Retina (tissue), 1 donor: ENCODE data around the gene PFAS.

Source experiments
- DNase-seq: peaks from one replicate; pipeline ENCODE4 v3.0.0-alpha.2; 2016

Gene PFAS

DNA sequence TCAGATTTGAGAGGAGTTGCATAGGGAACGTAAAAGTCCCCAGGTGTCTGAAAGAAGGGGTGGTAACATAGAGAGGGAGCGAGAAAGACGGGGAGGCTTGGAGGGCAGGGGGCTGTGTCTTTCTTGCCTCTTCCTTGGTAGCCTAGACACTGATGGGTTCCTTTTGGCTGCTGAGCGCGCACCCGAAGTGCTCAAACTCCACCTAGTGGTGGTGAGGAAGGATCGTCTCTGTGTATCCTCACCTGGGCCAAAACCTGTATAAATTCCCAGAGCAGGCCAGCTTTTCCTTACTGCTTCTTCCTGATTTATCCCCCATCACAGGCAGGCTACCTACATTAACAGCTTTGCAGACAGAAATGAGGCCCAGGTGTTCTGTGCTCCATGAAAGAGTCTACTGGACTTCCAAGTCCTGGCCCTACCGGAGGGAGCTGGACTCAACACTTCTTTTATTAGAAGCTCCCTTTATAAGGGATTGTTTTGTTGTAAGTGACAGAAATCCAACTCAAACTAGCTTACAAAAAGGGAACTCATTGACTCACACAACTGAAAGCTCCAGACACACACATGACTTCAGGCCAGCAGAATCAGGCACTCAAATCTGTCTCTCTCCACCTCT, 51.6 kb downstream of the PFAS start:
- peak; percentile 75 for DNase-seq

DNA sequence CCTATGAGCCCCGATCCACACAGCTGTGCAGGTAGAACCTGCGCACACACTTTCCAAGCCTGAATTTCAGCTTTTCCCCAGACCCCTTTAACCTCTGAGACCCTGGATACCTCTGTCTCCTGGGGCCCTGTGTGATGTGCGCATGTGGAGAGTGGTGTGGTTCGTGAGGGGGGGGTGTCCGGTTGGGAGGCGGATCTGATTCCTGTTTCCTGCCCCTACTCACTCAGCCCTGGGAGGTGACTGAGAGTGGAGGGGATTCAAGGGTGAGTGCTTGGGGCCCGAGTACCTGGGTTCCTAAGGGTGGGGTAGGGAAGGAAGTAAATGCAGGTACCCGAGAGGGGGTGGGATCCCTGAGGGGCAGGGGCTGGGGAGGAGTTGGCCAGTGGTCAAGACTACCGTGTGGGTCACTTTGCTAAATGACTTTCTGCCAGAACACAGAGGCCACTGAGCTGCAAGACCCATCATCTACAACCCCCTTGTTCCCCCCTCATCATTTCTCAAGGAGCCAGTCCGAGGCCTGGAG, 61.6 kb downstream of the PFAS start:
- DNase-seq, result no peak

DNA sequence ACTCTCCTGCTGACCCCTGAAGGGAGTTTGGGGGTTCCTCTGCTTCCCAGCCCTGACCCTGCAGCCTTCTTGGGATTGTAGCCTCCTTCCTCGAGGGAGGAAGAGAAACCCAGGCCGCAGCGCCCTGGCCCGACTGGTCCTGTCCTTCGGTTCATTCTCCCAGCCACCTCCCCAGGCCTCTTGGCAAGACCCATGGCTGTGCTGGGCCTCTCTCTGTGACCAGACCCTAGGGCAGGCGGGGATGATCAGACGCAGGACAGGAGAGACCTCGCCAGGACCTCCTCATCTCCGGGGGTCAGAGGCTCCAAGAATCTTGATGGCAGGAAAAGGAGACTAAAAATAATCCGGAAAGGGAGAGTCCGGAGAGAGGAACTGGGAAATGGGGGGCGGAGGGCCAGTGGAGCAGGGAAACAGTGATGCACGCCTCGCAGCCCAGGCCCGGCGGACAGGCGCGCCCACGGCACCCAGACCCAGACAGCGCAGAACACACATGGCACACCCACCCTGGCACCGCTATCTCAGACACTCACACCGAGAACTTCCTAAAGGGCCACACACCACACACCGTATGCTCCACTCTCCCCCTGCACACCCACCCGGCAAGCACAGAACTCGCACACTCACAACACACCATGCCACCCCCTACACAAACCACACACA, 62.2 kb downstream of the PFAS start:
- no peak for DNase-seq

DNA sequence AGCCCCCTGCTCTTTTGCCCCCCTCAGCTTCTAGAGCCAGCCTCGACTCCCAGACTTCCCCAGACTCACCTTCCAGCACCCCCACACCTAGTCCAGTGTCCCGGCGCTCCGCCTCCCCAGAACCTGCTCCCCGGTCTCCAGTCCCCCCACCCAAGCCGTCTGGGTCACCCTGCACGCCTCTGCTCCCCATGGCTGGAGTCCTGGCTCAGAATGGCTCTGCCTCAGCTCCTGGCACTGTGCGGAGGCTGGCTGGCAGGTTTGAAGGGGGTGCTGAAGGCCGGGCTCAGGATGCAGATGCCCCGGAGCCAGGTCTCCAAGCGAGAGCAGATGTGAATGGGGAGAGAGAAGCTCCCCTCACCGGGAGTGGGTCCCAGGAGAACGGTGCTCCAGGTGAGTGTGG, 63.2 kb downstream of the PFAS start:
- no peak for DNase-seq

DNA sequence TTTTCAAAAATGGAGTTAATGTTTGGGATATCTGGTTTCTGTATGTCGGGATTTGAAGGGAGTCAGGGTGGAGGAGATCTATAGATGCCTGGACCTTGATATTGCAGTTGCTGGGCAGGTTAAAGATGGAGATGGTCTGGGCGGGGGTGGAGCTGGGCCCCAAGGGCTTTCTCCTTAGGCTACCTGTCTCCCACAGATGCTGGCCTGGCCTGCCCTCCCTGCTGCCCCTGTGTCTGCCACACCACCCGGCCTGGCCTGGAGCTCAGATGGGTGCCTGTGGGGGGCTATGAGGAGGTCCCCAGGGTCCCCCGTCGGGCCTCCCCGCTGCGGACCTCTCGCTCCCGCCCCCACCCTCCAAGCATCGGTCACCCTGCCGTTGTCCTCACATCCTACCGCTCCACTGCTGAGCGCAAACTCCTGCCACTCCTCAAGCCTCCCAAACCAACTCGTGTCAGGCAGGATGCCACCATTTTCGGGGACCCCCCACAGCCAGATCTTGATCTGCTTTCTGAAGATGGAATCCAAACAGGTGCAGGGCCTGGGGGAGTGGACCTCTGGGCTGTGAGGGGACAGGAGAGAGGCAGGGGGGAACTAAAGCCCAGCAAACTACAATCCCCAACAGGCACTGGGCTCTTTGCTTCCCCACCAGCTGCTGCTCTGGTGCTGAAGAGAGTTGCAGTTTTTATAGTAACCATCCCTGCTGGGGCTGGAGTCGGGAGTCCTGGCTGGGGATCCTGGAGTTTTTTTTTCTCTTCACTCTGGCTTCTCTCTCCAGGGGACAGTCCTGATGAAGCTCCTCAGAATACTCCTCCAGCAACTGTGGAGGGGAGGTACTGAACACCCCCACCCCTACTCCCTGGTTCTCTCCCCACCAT, 63.9 kb downstream of the PFAS start:
- DNase-seq, result no peak

DNA sequence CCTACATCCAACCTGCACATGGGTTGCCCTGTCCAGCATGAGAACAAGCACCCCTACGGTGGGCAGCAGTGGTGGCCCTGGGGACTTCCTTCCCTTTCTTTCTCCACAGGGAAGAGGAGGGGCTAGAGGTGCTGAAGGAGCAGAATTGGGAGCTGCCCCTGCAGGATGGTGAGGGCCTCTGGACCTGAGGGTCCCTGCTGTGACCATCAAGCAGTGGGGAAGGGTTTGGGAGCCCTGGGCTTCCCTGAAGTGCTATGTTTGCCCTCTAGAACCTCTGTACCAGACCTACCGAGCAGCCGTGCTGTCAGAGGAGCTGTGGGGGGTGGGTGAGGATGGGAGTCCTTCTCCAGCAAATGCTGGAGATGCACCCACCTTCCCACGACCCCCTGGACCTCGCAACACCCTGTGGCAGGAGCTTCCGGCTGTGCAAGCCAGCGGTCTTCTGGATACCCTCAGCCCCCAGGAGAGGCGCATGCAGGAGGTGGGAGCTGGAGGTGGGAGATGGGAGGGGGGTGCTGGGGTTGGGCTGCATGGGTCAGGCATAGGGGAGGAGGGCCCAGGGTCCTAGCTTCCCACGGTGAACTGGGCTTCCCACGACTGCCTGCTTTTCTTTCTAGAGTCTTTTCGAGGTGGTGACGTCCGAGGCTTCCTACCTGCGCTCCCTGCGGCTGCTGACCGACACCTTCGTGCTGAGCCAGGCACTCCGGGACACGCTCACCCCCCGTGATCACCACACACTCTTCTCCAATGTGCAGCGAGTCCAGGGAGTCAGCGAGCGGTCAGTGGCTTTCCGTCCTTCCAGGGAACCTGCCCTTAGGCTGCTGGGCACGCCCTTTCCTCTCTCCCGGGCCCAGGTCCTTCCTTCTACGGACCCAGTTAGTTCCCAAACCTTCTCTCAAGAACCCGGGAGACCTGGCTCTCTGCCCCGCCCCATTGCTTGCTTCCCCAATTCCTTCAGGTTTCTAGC, 66.0 kb downstream of the PFAS start:
- peak; percentile 38 for DNase-seq

DNA sequence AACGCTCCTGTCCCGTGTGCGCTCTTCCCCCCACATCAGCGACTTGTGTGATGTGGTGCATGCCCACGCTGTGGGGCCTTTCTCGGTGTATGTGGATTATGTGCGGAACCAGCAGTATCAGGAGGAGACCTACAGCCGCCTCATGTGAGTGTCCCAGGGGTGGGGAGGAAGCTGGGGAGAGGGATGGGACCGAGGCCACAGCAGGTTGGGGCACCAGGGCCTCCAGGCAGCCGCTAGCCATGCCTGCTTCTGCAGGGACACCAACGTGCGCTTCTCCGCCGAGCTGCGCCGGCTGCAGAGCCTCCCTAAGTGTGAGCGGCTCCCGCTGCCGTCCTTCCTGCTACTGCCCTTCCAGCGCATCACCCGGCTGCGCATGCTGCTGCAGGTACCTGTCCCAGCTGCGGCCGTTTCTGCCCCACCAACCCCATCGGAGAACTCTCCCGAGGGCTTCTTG, 66.7 kb downstream of the PFAS start:
- peak; percentile 62 for DNase-seq

DNA sequence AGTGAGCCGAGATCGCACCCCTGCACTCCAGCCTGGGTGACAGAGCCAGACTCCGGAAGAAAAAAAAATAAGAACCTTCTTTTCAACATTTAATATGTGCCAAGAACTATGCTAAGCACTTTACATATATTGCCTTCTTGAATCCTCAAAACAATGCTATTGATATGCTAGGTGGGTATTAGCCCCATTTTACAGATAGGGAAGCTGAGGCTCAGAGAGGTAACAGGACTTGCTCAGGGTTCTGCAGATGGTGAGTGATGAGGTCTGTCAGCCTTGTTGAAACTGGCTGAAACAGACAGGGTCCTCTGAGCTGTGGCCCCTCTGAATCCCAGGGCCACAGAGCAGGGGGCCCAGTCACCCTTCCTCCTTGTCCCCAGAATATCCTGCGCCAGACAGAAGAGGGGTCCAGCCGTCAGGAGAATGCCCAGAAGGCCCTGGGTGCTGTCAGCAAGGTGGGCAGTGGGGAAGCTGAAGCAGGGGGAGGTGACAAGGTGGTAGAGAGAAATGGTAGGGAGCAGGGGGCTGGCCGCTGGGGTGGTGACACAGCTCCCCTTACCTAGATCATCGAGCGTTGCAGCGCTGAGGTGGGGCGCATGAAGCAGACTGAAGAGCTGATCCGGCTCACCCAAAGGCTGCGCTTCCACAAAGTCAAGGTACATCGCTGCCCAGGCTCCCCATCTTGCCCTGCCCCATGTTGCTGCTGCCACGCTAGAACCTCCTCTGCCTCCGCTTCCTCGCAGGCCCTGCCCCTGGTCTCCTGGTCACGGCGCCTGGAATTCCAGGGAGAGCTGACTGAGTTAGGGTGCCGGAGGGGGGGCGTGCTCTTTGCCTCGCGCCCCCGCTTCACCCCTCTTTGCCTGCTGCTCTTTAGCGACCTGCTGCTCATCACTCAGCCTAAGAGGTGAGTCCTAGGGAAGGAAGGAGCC, 69.2 kb downstream of the PFAS start:
- no peak for DNase-seq
